ENCODE measurements around the gene SUCLA2. TPM values are rescaled to one million over a fixed set of nuclear protein-coding genes. Genes with fewer than 3 reads are reported as not detected.
"Not testable (repeated sequence)": the region's sequence is repeated elsewhere in the genome, so short reads cannot be mapped to it uniquely, and the experiment has no call there.

Gene SUCLA2
- total RNA-seq, 5 donors from 2014 or later (not counting 1 experiment from before 2014, with no cell fraction given), result 22.7 to 31.2 (median 29.4) TPM

DNA sequence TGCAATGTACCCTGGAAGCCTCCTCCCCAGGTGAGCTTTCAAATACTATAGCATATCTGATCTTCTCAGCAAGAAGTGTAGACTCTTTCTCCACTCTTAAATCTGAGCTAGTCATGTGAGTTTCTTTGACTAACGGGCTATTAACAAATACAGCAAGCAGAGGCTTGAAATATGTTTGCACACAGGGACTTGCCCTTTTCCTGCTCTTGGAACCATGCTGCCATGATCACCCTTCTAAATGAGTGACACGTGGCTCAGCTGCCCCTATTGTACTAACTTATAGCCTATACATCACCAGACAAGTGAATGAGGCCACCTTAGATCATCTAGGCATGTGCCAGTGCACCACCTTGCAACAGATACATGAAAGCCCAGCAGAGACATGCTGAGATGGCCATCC, 13.3 kb upstream of the SUCLA2 start:
- CTCF ChIA-PET, result interaction anchor here in 1 of 2 donors (0.9 kb wide), 1 partner anchor 23 kb away, joined by 3 read pairs; the partner anchor contains the start of gene NUDT15
- Mint-ChIP-seq H3K4me1 (no peaks in the 10 kb centered on the region), H3K4me3 (no peak overlapping the region), H3K36me3 (peaks cover 40% of the 10 kb centered on the region), H3K27me3 (no peaks in the 10 kb centered on the region), H3K27ac (no peak overlapping the region), H3K9me3 (no peaks in the 10 kb centered on the region)
- no peak for DNase-seq
- Histone ChIP-seq H3K27me3 (replicated peaks in 1 of 2; ENCODE audit: control insufficient read depth in 2 of 2, extremely low read depth in 1 of 2, insufficient read depth in 2 of 2, low read length in 1 of 2) (no peaks in the 10 kb centered on the region), H3K4me3 (ENCODE audit: control insufficient read depth in 1 of 2, extremely low read depth in 1 of 2, low read length in 1 of 2) (no peak overlapping the region), H3K27ac (ENCODE audit: low read length) (no peak overlapping the region), H3K36me3 (ENCODE audit: control insufficient read depth in 2 of 2, extremely low read depth in 1 of 2, insufficient read depth in 1 of 2, low read length in 1 of 2) (peaks cover 0 to 6% of the 10 kb centered on the region in 2 donors), H3K9me3 (no peaks in the 10 kb centered on the region), H3K4me1 (ENCODE audit: control insufficient read depth in 1 of 2, extremely low read depth in 1 of 2, insufficient read depth in 2 of 2, low read length in 2 of 2) (no peaks in the 10 kb centered on the region)
- POLR2A ChIA-PET, result no interaction called here
- ATAC-seq (replicated peaks in 1 of 4), result no peak
- 86% methylated on average over 2 of the region's 2 CpGs for WGBS (ENCODE audit: insufficient coverage)

DNA sequence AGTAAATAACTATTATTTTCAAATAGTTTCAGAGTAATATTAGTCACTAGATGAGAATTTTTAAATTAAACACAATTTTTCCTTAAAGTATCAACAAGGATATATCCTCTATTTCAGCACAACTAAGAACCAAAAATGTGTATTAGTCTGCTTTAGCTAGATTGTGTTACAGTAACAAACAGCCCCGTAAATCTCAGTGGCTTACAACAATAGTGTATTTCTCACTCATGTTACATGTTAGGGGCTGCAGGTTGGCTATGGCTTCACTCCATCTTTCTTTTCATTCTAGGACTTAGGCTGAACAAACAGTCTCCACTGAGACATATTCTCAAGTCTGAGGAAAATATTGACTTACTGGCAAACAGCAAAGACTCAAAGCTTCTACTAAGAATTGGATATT, 11.6 kb upstream of the SUCLA2 start:
- no CpG with 5 or more reads among the region's 1 CpG for WGBS (ENCODE audit: insufficient coverage)
- Mint-ChIP-seq H3K4me3 (no peak overlapping the region), H3K4me1 (no peaks in the 10 kb centered on the region), H3K36me3 (peaks cover 46% of the 10 kb centered on the region), H3K9me3 (no peaks in the 10 kb centered on the region), H3K27ac (no peak overlapping the region), H3K27me3 (no peaks in the 10 kb centered on the region)
- Histone ChIP-seq H3K9me3 (no peaks in the 10 kb centered on the region), H3K4me1 (ENCODE audit: control insufficient read depth in 1 of 2, extremely low read depth in 1 of 2, insufficient read depth in 2 of 2, low read length in 2 of 2) (no peaks in the 10 kb centered on the region), H3K27ac (ENCODE audit: low read length) (no peak overlapping the region), H3K4me3 (ENCODE audit: control insufficient read depth in 1 of 2, extremely low read depth in 1 of 2, low read length in 1 of 2) (no peak overlapping the region), H3K27me3 (replicated peaks in 1 of 2; ENCODE audit: control insufficient read depth in 2 of 2, extremely low read depth in 1 of 2, insufficient read depth in 2 of 2, low read length in 1 of 2) (no peaks in the 10 kb centered on the region), H3K36me3 (ENCODE audit: control insufficient read depth in 2 of 2, extremely low read depth in 1 of 2, insufficient read depth in 1 of 2, low read length in 1 of 2) (peaks cover 0 to 6% of the 10 kb centered on the region in 2 donors)
- DNase-seq (no peak), ATAC-seq (replicated peaks in 1 of 4) (no peak)
- CTCF ChIA-PET, result no interaction called here
- POLR2A ChIA-PET, result interaction anchor here in 1 of 2 donors (0.6 kb wide), 1 partner anchor 1864 kb away, joined by 3 read pairs; no protein-coding TSS in a partner anchor

DNA sequence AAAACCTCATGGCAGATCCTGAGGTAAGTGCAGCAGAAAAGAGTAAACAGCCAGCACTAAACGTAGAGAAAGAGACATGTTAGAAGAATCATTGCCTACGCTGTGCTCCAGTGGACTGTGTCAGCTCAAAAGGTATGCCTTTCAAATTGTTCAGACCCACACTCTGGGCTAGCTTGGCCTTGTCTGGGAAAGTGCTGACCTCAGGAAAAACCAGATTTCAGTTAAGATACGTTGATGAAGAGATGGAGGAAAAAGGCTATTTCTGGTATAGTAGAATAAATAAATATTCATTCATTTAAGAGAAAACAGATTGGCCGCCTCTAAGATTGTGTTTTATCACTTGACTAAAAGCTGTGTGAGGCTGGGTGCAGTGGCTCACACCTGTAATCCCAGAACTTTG, 9.6 kb upstream of the SUCLA2 start:
- Histone ChIP-seq H3K27ac (ENCODE audit: low read length) (no peak overlapping the region), H3K4me3 (ENCODE audit: control insufficient read depth in 1 of 2, extremely low read depth in 1 of 2, low read length in 1 of 2) (no peak overlapping the region), H3K27me3 (replicated peaks in 1 of 2; ENCODE audit: control insufficient read depth in 2 of 2, extremely low read depth in 1 of 2, insufficient read depth in 2 of 2, low read length in 1 of 2) (no peaks in the 10 kb centered on the region), H3K4me1 (ENCODE audit: control insufficient read depth in 1 of 2, extremely low read depth in 1 of 2, insufficient read depth in 2 of 2, low read length in 2 of 2) (no peaks in the 10 kb centered on the region), H3K36me3 (ENCODE audit: control insufficient read depth in 2 of 2, extremely low read depth in 1 of 2, insufficient read depth in 1 of 2, low read length in 1 of 2) (peaks cover 0 to 6% of the 10 kb centered on the region in 2 donors), H3K9me3 (no peaks in the 10 kb centered on the region)
- DNase-seq (no peak), ATAC-seq (replicated peaks in 1 of 4) (no peak)
- H3K27me3 Mint-ChIP-seq, result no peaks in the 10 kb centered on the region
- H3K4me3 Mint-ChIP-seq, result no peak overlapping the region
- 94% methylated on average over 2 of the region's 4 CpGs for WGBS (ENCODE audit: insufficient coverage)
- ChIA-PET POLR2A (no interaction called here), CTCF (no interaction called here)
- H3K36me3 Mint-ChIP-seq, result peaks cover 46% of the 10 kb centered on the region
- H3K4me1 Mint-ChIP-seq, result no peaks in the 10 kb centered on the region
- no peak overlapping the region for H3K27ac Mint-ChIP-seq
- H3K9me3 Mint-ChIP-seq, result no peaks in the 10 kb centered on the region

DNA sequence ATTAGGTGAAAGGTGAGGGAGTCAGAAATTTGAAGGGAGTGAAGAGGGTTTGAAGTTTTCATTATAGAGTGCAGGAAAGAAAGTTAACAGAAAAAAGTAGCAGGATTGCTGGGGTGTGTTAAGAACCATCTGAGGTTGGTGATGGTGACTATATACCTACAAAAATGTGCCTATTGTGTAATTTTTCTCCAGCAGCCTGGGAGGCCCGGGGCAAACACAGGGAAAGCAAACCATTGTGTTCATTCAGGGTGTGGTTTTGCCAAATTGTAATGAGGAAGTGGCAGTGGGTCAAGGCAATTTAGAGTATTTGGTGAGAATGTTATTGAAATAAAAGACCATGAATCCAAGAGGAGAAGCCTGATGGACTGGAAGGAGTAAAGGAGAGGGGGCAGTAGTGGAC, 8.2 kb upstream of the SUCLA2 start:
- Histone ChIP-seq H3K4me1 (ENCODE audit: control insufficient read depth in 1 of 2, extremely low read depth in 1 of 2, insufficient read depth in 2 of 2, low read length in 2 of 2) (no peaks in the 10 kb centered on the region), H3K27ac (ENCODE audit: low read length) (no peak overlapping the region), H3K27me3 (replicated peaks in 1 of 2; ENCODE audit: control insufficient read depth in 2 of 2, extremely low read depth in 1 of 2, insufficient read depth in 2 of 2, low read length in 1 of 2) (no peaks in the 10 kb centered on the region), H3K9me3 (no peaks in the 10 kb centered on the region), H3K4me3 (ENCODE audit: control insufficient read depth in 1 of 2, extremely low read depth in 1 of 2, low read length in 1 of 2) (no peak overlapping the region), H3K36me3 (ENCODE audit: control insufficient read depth in 2 of 2, extremely low read depth in 1 of 2, insufficient read depth in 1 of 2, low read length in 1 of 2) (peaks cover 0 to 4% of the 10 kb centered on the region in 2 donors)
- no peak for ATAC-seq (replicated peaks in 1 of 4)
- no peak for DNase-seq
- CTCF ChIA-PET, result no interaction called here
- POLR2A ChIA-PET, result no interaction called here
- Mint-ChIP-seq H3K36me3 (peaks cover 43% of the 10 kb centered on the region), H3K27me3 (no peaks in the 10 kb centered on the region), H3K27ac (no peak overlapping the region), H3K9me3 (no peaks in the 10 kb centered on the region), H3K4me1 (no peaks in the 10 kb centered on the region), H3K4me3 (no peak overlapping the region)
- 50% methylated on average over 1 of the region's 1 CpG for WGBS (ENCODE audit: insufficient coverage)

DNA sequence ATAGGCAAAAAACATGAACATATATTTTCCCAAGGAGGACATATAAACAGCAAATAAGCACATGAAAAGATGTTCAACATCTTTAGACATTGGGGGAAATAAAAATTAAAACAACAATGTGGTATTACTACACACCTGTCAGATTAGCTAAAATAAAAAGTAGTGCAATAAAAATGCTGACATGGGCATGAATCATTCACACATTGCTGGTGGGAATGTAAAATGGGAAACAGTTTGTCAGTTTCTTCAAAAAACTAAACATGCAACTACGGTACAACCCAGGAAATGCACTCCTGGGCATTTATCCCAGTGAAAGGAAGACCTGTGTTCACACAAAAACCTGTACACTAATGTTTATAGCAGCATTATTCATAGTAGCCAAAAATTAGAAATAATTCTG, 5.3 kb upstream of the SUCLA2 start:
- Histone ChIP-seq H3K9me3 (no peaks in the 10 kb centered on the region), H3K4me3 (ENCODE audit: control insufficient read depth in 1 of 2, extremely low read depth in 1 of 2, low read length in 1 of 2) (no peak overlapping the region), H3K36me3 (ENCODE audit: control insufficient read depth in 2 of 2, extremely low read depth in 1 of 2, insufficient read depth in 1 of 2, low read length in 1 of 2) (no peaks in the 10 kb centered on the region), H3K4me1 (ENCODE audit: control insufficient read depth in 1 of 2, extremely low read depth in 1 of 2, insufficient read depth in 2 of 2, low read length in 2 of 2) (peaks cover 0 to 4% of the 10 kb centered on the region in 2 experiments), H3K27ac (ENCODE audit: low read length) (no peak overlapping the region), H3K27me3 (replicated peaks in 1 of 2; ENCODE audit: control insufficient read depth in 2 of 2, extremely low read depth in 1 of 2, insufficient read depth in 2 of 2, low read length in 1 of 2) (no peaks in the 10 kb centered on the region)
- CTCF ChIA-PET, result interaction anchor here in 1 of 2 donors (0.6 kb wide), 1 partner anchor 1239 kb away, joined by 4 read pairs; no protein-coding TSS in a partner anchor
- no peak overlapping the region for H3K4me3 Mint-ChIP-seq
- peaks cover 6 to 7% (median 7%) of the 10 kb centered on the region in 3 donors for H3K4me1 Mint-ChIP-seq
- H3K36me3 Mint-ChIP-seq, result peaks cover 26% of the 10 kb centered on the region
- H3K9me3 Mint-ChIP-seq, result no peaks in the 10 kb centered on the region
- no peaks in the 10 kb centered on the region for H3K27me3 Mint-ChIP-seq
- WGBS (ENCODE audit: insufficient coverage), result no CpG with 5 or more reads among the region's 1 CpG
- ATAC-seq (replicated peaks in 1 of 4) (no peak), DNase-seq (no peak)
- POLR2A ChIA-PET, result interaction anchor here in 1 of 2 donors (0.8 kb wide), 1 partner anchor 10 kb away, joined by 3 read pairs; no protein-coding TSS in a partner anchor
- H3K27ac Mint-ChIP-seq, result no peak overlapping the region

DNA sequence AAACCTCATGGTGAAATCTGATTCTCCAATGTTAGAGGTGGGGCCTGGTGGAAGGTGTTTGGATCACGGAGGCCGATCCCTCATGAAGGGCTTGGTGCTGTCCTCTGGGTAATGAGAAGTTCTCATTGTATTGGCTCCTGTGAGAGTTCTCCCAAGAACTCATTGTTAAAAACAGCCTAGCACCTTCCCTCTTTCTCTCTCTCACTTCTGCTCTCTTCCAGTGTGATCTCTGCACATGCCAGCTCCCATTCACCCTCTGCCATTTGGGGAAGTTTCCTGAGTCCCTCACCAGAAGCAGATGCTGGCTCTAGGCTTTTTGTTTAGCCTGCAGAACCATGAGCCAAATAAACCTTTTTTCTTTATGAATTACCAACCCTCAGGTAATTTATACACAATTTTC, 3.1 kb upstream of the SUCLA2 start:
- POLR2A ChIA-PET, result no interaction called here
- WGBS (ENCODE audit: insufficient coverage), result no CpG with 5 or more reads among the region's 2 CpGs

DNA sequence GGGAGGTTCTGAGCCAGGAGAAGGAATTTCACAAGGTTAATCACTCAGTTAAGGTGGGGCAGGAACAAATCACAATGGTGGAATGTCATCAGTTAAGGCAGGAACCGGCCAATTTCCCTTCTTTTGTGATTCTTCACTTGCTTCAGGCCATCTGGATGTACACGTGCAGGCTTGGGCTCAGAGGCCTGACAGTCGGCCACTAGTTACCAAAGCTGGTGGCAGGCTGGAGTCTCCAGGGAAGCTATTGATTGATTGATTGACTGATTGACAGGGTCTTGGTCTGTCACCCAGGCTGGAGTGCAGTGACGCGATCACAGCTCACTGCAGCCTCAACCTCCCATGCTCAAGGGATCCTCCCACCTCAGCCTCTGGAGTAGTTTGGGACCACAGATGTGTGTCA, 926 bp upstream of the SUCLA2 start:
- ATAC-seq (replicated peaks in 1 of 4); DNase-seq; POLR2A ChIA-PET; H3K27me3 Mint-ChIP-seq; H3K27me3 ChIP-seq (replicated peaks in 1 of 2; ENCODE audit: control insufficient read depth in 2 of 2, extremely low read depth in 1 of 2, insufficient read depth in 2 of 2, low read length in 1 of 2); H3K36me3 ChIP-seq (ENCODE audit: control insufficient read depth in 2 of 2, extremely low read depth in 1 of 2, insufficient read depth in 1 of 2, low read length in 1 of 2); H3K27ac ChIP-seq (ENCODE audit: low read length); H3K9me3 Mint-ChIP-seq; H3K4me3 ChIP-seq (ENCODE audit: control insufficient read depth in 1 of 2, extremely low read depth in 1 of 2, low read length in 1 of 2); H3K36me3 Mint-ChIP-seq; H3K9me3 ChIP-seq: not testable (repeated sequence)
- Mint-ChIP-seq H3K27ac (peak overlapping the region; percentile 67 to 89), H3K4me1 (peaks cover 40 to 47% (median 42%) of the 10 kb centered on the region in 3 donors), H3K4me3 (peak overlapping the region; percentile 92 to 95 (median 94))
- WGBS (ENCODE audit: insufficient coverage), result 100% methylated on average over 1 of the region's 5 CpGs
- CTCF ChIA-PET, result interaction anchor here in 1 of 2 donors (3.5 kb wide), 1 partner anchor 36 kb away, joined by 14 read pairs; the partner anchor contains the start of gene NUDT15
- peaks cover 13 to 15% of the 10 kb centered on the region in 2 experiments for H3K4me1 ChIP-seq (ENCODE audit: control insufficient read depth in 1 of 2, extremely low read depth in 1 of 2, insufficient read depth in 2 of 2, low read length in 2 of 2)

More for the DNA sequence above, 3.1 kb upstream of the SUCLA2 start:
- Mint-ChIP-seq H3K27ac (no peak overlapping the region), H3K4me3 (no peak overlapping the region), H3K4me1 (peaks cover 23 to 25% (median 23%) of the 10 kb centered on the region in 3 donors), H3K9me3 (no peaks in the 10 kb centered on the region), H3K36me3 (peaks cover 12% of the 10 kb centered on the region), H3K27me3 (no peaks in the 10 kb centered on the region)
- no peak overlapping the region for H3K27ac ChIP-seq (ENCODE audit: low read length)
- DNase-seq (no peak), ATAC-seq (replicated peaks in 1 of 4) (no peak)
- peaks cover 9 to 15% of the 10 kb centered on the region in 2 experiments for H3K4me1 ChIP-seq (ENCODE audit: control insufficient read depth in 1 of 2, extremely low read depth in 1 of 2, insufficient read depth in 2 of 2, low read length in 2 of 2)
- no peak overlapping the region for H3K4me3 ChIP-seq (ENCODE audit: control insufficient read depth in 1 of 2, extremely low read depth in 1 of 2, low read length in 1 of 2)
- no peaks in the 10 kb centered on the region for H3K27me3 ChIP-seq (replicated peaks in 1 of 2; ENCODE audit: control insufficient read depth in 2 of 2, extremely low read depth in 1 of 2, insufficient read depth in 2 of 2, low read length in 1 of 2)
- no peaks in the 10 kb centered on the region for H3K9me3 ChIP-seq
- CTCF ChIA-PET, result no interaction called here
- no peaks in the 10 kb centered on the region for H3K36me3 ChIP-seq (ENCODE audit: control insufficient read depth in 2 of 2, extremely low read depth in 1 of 2, insufficient read depth in 1 of 2, low read length in 1 of 2)
